Fibroblast of the aortic adventitia (primary cell): Measurements from ENCODE around the gene CTDP1. TPM values are rescaled to one million over a fixed set of nuclear protein-coding genes. Genes with fewer than 3 reads are reported as not detected.

Source experiments
- DNase-seq: peaks from one replicate; pipeline ENCODE4 v3.0.0-alpha.2; 2010; ENCODE audit warnings: low read depth
- H3K4me3 ChIP-seq: 2 replicates; pipeline ENCODE4 v1.5.1; 2011; ENCODE audit warnings: low read depth, mild to moderate bottlenecking, control low read depth, low read length, moderate library complexity
- total RNA-seq: library from RNA; depleted of rRNA; stranded (reverse); fragments of >200 nt; gene quantifications from 2 replicates; pipeline ENCODE4 v1.2.3, GENCODE V29; 2012; ENCODE audit warnings: low replicate concordance
- TF ChIP-seq, protein P1 (sequence below): IDR thresholded peaks from 2 replicates; pipeline ENCODE4 v1.5.1; 2011; ENCODE audit warnings: mild to moderate bottlenecking, low read length, control low read depth, inconsistent platforms; ENCODE audit not compliant: insufficient read depth

Gene CTDP1
- total RNA-seq, 1 donor: 14.1 TPM

DNA sequence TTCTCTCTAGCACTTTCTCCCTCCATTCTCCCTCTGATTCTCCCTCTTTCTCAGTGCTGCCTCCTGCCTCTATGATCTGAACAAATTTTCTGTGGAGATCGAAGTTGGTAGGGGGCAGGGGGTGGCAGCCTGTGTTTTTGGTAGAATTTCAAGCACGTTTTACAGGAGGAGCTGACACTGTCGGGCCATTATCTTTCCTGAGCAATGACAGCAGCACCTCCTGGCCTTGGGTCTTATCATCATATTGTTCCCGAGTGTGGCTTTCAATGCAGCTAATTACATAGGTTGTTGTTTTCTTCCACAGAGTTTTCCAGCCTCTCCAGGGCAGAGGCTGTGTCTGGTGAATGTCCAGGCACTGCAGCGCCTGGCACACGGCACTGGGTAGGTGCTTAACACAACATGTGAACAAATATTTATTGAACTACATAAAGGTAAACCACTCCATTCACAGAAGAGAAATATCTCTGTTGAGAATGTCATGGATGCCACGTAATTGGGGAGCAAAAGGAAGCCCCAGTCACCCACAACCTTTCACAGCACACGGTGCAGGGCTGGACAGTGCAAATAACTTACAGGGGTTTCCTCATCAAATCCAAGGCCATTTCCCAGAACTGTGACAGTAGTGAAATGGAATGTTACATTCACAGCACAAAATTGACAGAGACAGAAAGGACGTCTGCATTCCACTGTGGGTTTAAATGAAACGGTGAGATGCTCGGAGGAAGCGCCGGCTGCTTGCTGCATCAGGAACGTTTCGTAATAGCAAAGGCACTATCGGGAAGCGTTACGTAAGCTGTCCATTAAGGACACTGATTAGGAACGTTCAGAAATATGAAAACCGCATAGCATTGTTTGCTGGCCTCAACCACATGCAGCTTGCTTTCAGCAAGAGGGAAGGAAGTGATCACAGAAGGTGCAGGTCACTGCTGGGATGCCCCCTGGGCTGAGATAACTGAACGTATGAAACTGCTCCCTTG, 111.7 kb downstream of the CTDP1 start:
- peak; percentile 98 for DNase-seq
- peak overlapping the region; percentile 18 for H3K4me3 ChIP-seq
- TF ChIP-seq, protein P1, sequence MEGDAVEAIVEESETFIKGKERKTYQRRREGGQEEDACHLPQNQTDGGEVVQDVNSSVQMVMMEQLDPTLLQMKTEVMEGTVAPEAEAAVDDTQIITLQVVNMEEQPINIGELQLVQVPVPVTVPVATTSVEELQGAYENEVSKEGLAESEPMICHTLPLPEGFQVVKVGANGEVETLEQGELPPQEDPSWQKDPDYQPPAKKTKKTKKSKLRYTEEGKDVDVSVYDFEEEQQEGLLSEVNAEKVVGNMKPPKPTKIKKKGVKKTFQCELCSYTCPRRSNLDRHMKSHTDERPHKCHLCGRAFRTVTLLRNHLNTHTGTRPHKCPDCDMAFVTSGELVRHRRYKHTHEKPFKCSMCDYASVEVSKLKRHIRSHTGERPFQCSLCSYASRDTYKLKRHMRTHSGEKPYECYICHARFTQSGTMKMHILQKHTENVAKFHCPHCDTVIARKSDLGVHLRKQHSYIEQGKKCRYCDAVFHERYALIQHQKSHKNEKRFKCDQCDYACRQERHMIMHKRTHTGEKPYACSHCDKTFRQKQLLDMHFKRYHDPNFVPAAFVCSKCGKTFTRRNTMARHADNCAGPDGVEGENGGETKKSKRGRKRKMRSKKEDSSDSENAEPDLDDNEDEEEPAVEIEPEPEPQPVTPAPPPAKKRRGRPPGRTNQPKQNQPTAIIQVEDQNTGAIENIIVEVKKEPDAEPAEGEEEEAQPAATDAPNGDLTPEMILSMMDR: peak; percentile 14

DNA sequence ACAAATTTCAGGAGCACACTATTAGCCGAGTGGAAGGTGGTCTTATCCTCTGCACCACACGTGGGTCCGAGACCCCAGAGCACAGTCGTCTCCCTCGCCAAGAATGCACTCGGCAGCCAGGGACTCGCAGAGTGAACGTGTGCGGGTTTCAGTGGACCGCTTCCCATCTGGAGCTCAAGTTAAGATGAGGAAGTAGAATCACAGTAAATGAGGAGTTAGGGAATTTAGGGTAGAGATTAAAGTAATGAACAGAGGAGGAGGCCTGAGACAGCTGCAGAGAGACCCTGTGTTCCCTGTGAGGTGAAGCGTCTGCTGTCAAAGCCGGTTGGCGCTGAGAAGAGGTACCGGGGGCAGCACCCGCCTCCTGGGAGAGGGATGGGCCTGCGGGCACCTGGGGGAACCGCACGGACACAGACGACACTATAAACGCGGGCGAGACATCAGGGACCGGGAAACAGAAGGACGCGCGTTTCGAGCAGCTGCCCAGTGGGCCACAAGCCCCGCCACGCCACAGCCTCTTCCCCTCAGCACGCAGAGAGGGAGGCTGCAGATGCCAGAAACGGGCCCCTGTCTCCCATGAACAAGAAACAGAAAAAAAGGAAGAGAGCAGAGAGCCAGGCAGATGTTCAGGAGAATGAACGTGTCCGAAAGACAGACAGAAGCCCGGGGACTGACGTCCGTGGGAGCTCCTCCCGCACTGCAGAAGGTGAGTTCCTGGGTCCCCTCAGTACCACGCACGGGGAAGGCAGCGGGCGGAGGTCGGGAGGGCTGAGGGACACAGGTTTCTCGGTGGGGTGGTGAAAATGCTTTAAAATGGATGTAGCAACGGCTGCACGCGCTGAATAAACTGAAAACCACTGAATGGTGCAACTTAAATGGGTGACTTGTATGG, 112.7 kb downstream of the CTDP1 start:
- peak overlapping the region; percentile 32 for H3K4me3 ChIP-seq
- no peak for DNase-seq
- TF ChIP-seq, protein P1: no peak

DNA sequence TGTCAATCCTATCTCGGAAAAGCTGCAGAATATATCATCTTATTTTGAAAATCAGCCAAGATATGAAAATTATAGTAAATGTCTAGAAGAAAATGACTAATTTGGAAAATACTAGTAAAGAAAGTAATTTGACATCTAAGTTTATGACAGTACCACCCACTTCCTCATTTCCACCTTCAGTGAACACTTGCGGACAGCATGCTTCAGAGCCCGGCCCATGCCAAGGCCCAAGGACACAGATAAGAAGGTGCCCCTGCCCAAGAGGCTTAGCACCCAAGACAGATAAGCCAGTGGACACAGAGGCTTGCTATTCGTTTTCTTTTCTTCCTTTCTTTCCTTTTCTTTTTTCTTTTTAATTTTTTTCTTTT, 113.4 kb downstream of the CTDP1 start:
- TF ChIP-seq, protein P1: no peak
- no peak for DNase-seq

DNA sequence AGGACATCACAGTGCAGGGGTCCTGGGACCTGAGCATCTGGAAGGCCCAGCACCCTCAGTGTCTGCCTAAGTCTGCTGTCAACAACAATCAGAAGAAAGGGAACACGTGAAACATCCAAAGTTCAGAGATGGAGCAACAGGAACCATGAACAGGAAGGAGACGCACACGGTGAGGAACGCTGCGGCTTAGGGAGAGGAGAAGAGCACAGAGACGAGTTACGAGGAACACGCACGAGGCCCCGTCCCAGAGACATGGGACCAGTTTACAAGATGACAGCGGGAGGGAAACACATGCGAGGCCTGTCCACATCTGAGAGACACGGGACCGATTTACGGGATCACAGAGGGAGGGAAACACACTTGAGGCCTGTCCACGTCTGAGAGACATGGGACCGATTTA, 115.2 kb downstream of the CTDP1 start:
- DNase-seq: no peak
- TF ChIP-seq, protein P1: no peak
- H3K4me3 ChIP-seq: no peak overlapping the region

More for the DNA sequence above, 113.4 kb downstream of the CTDP1 start:
- H3K4me3 ChIP-seq: no peak overlapping the region

DNA sequence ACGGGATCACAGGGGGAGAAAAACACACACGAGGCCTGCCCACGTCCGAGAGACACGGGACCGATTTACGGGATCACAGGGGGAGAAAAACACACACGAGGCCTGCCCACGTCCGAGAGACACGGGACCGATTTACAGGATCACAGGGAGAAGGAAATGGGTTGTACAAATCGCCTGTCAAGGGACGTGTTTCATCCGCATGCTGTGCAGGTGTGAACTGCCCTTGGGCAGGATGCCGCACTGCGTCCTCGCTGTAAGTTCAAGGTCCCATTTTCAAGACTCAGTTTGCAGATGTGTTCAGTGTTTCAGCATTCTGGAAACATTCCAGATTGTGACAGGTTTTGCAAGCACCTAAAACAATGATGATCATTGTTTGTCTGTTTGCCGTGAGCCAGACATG, 115.8 kb downstream of the CTDP1 start:
- no peak for DNase-seq
- H3K4me3 ChIP-seq: no peak overlapping the region
- TF ChIP-seq, protein P1: no peak

DNA sequence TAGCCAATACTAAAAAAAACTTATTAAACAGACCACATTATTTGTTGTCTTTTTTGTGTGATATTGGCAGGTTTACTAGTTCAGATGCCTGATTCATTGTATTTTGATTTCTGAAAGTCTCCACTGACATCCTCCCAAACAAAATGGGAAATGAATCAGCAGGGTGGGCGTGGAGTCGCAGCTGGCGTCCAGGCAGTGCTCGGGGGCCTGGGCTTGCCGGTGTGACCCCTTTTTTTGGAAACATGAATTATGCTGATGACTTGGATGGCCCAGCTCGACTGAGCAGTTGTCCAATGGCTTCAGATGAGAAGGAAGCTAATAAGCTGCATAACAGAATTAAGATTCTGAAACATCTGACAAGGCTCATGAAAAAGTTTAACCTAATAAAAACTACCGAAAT, 116.4 kb downstream of the CTDP1 start:
- H3K4me3 ChIP-seq: no peak overlapping the region
- DNase-seq: no peak
- TF ChIP-seq, protein P1: no peak
